RWPE1 (cell line): ENCODE data around the gene HECW1.

Source experiments
- CTCF ChIA-PET: fragments of 350-600 bp; sonication (Branson Sonifier 250); formaldehyde crosslinking; extraction: SDS; loops from one replicate; lab custom pipeline; 2021; lab: Yijun Ruan, JAX
- POLR2A ChIA-PET: fragments of 400-600 bp; formaldehyde crosslinking; extraction: SDS; loops from one replicate; lab custom pipeline; 2020; ENCODE audit warnings: antibody characterized with exemption; ENCODE audit not compliant: low non-redundant PET; lab: Yijun Ruan, JAX
- DNase-seq: peaks from one replicate; pipeline ENCODE4 v3.0.0; 2012; ENCODE audit warnings: low spot score
- H3K27ac ChIP-seq: fragments of 450-650 bp; 2 replicates; pipeline ENCODE4 v1.5.1; 2017
- TF ChIP-seq, protein P1 (sequence below): fragments of 450-650 bp; conservative IDR thresholded peaks from 2 replicates; pipeline ENCODE4 v1.5.1; 2017; ENCODE audit warnings: low read depth, mild to moderate bottlenecking

Gene HECW1

DNA sequence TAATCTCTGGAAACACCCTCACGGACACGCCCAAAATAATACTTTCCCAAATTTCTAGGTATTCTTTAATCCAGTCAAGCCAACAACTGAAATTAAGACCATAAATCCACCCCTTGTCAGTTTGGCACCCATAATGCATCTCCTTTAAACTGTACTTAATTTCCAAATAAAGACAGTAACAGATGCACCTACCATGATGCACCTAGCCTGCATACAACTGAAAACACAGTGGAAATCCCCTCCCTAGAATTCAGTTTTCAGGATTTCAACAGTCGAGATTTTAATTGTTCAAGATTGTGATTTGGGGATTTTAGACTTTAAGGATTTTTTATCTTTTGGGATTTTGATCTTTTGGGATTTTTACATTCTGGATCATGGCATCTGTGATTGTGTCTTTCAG lies 487.6 kb downstream of the HECW1 start:
- no peak overlapping the region for H3K27ac ChIP-seq
- CTCF ChIA-PET: interaction anchor here (0.6 kb wide), 1 partner anchor 1990 kb away, joined by 3 read pairs; no protein-coding TSS in a partner anchor
- TF ChIP-seq, protein P1, sequence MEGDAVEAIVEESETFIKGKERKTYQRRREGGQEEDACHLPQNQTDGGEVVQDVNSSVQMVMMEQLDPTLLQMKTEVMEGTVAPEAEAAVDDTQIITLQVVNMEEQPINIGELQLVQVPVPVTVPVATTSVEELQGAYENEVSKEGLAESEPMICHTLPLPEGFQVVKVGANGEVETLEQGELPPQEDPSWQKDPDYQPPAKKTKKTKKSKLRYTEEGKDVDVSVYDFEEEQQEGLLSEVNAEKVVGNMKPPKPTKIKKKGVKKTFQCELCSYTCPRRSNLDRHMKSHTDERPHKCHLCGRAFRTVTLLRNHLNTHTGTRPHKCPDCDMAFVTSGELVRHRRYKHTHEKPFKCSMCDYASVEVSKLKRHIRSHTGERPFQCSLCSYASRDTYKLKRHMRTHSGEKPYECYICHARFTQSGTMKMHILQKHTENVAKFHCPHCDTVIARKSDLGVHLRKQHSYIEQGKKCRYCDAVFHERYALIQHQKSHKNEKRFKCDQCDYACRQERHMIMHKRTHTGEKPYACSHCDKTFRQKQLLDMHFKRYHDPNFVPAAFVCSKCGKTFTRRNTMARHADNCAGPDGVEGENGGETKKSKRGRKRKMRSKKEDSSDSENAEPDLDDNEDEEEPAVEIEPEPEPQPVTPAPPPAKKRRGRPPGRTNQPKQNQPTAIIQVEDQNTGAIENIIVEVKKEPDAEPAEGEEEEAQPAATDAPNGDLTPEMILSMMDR: no peak
- DNase-seq: no peak
- POLR2A ChIA-PET: no interaction called here

DNA sequence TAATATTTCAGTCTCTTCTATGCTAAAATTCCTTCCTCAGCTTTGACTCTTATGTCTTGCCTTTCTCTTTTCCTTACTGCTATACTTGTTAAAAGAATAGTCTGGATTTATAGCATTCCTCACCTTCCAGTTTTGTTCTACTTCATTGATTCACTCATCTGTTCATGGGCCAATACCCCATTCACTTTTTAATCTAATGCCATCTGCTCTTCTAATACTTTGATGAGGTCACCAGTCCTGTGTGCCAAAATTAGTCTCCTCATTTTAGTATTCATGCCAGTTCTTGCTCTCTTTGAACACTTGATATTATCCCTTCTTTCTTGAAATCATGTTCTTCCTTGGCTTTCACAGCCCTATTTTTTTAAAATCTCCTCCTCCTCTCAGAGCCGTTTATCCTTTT lies 489.8 kb downstream of the HECW1 start:
- CTCF ChIA-PET: interaction anchor here (1.1 kb wide), 1 partner anchor 20 kb away, joined by 3 read pairs; no protein-coding TSS in a partner anchor
- POLR2A ChIA-PET: no interaction called here
- H3K27ac ChIP-seq: no peak overlapping the region
- TF ChIP-seq, protein P1: no peak
- no peak for DNase-seq

- no peak for DNase-seq
- H3K27ac ChIP-seq: no peak overlapping the region
- TF ChIP-seq, protein P1: no peak
- ChIA-PET POLR2A (no interaction called here), CTCF (interaction anchor here (0.6 kb wide), 1 partner anchor 37 kb away, joined by 3 read pairs; no protein-coding TSS in a partner anchor)
These were observed 491.8 kb downstream of the HECW1 start for GRCh38 chr7:43604251-43604650.

DNA sequence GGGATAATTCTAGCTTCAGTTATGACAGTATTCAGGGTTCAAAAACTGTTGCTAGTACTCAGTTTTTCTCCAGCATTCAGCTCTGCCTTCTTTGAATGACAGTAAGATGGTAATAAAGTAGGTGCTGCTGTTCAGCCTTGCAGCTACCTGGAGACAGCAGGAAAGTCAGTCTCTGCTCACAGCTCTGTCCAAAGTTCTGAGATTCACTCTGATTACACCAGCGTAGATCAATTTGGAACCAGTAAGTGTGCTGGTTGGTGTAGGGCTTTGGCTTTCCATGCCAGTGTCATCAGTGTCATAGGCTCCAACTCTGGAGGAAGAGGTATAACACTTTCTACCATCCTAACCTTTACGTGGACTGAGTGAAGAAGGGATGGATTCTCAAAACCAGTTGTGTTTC lies 496.6 kb downstream of the HECW1 start:
- no peak for DNase-seq
- ChIA-PET POLR2A (no interaction called here), CTCF (no interaction called here)
- TF ChIP-seq, protein P1: no peak
- no peak overlapping the region for H3K27ac ChIP-seq

- ChIA-PET CTCF (interaction anchor here (1.1 kb wide), 1 partner anchor 30 kb away, joined by 4 read pairs; the partner anchor contains the start of gene STK17A), POLR2A (no interaction called here)
- no peak overlapping the region for H3K27ac ChIP-seq
- no peak for DNase-seq
- TF ChIP-seq, protein P1: no peak
These were observed 499.7 kb downstream of the HECW1 start for GRCh38 chr7:43612128-43612527.

- POLR2A ChIA-PET: no interaction called here
- DNase-seq: no peak
These were observed 500.4 kb downstream of the HECW1 start for GRCh38 chr7:43612599-43613589.

More at GRCh38 chr7:43612599-43613589, 500.4 kb downstream of the HECW1 start:
- TF ChIP-seq, protein P1: no peak
- 0 out of 2 replicates have a peak overlapping the region, but pooled peaks have one; percentile 28 for H3K27ac ChIP-seq
- CTCF ChIA-PET: interaction anchor here (1.1 kb wide), 1 partner anchor 30 kb away, joined by 4 read pairs; the partner anchor contains the start of gene STK17A
